IPS-11a (cell line): ENCODE measurements around the gene PNLIPRP2.

Source experiments
- H3K4me3 ChIP-seq: one replicate; pipeline ENCODE4 v1.5.1; 2013; ENCODE audit warnings: low read depth, low read length, control low read depth

Gene PNLIPRP2

GRCh38 chr10:116620423-116621400 is at the start of gene PNLIPRP2:
Gene PNLIPRP2, plus strand, starts transcription at chr10:116620953.
- no peak within 1 kb of the TSS for H3K4me3 ChIP-seq

GRCh38 chr10:116574797-116575196 is 46.0 kb upstream of the PNLIPRP2 start:
- H3K4me3 ChIP-seq = no peak overlapping the region

GRCh38 chr10:116587878-116588591 is 32.7 kb upstream of the PNLIPRP2 start:
- no peak overlapping the region for H3K4me3 ChIP-seq

- no peak overlapping the region for H3K4me3 ChIP-seq
Observed at GRCh38 chr10:116588995-116589394, 31.8 kb upstream of the PNLIPRP2 start.

DNA sequence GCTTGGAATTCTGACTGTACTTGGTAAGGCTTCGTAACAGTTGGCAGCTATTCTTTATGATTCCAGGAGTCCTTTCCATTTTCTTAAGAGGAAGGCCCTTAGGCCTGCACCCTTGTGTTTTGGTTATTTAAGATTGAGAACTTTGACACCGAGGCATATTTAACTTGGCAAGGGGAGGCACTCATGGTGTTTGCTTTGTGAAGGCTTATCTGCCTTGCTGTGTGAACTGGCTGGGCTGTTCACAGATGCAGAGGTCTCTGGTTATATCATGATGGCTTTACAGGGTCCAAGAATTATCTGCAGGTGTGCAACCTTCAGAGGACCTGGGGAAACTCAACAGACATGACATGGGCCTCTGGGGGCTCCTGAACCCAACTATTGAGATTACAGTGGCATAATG is 30.8 kb upstream of the PNLIPRP2 start:
- no peak overlapping the region for H3K4me3 ChIP-seq

- no peak within 1 kb of the TSS for H3K4me3 ChIP-seq
Observed at GRCh38 chr10:116590590-116591444, 29.9 kb upstream of the PNLIPRP2 start, which contains the start of gene PNLIPRP1. Gene PNLIPRP1, plus strand, starts transcription at chr10:116590959. Its CDS starts 171 bp downstream, at chr10:116591130.

GRCh38 chr10:116593139-116593740 is 27.5 kb upstream of the PNLIPRP2 start:
- no peak overlapping the region for H3K4me3 ChIP-seq

- no peak overlapping the region for H3K4me3 ChIP-seq
Observed at GRCh38 chr10:116594525-116595035, 26.2 kb upstream of the PNLIPRP2 start.

DNA sequence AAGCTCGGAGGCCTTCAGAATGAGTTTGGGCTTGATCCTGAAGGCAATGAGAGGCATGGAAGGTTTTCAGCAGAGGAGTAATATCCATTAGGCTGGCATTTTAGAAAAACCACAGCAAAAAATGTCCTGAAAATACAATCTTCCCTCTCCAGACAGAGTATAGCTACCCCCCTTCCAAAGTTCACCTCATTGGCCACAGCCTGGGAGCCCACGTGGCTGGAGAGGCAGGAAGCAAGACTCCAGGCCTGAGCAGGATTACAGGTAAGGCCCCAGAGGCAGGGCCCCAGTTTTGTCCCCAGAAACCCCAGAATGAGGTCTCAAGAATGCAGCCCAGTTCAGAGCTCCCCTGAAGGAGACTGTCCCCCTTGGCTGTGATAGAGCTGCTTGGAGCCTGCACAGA is 24.7 kb upstream of the PNLIPRP2 start:
- no peak overlapping the region for H3K4me3 ChIP-seq

DNA sequence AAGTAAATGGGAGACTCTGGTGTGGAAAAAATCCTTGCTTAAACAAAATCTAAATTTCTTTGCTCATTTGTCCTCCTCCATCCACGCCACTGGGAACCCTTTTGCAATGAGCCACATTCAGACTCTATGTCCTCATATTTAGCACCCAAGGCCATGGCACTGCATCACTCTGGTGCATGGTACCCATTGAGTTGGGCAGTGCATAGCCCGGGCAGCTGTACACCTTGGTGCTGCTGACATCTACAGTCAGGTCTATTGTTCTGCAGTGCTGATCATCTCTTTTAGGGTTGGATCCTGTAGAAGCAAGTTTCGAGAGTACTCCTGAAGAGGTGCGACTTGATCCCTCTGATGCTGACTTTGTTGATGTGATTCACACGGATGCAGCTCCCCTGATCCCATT is 23.2 kb upstream of the PNLIPRP2 start:
- no peak overlapping the region for H3K4me3 ChIP-seq

GRCh38 chr10:116598329-116598728 is 22.4 kb upstream of the PNLIPRP2 start:
- no peak overlapping the region for H3K4me3 ChIP-seq

- H3K4me3 ChIP-seq = no peak overlapping the region
Observed at GRCh38 chr10:116599991-116600390, 20.8 kb upstream of the PNLIPRP2 start.

DNA sequence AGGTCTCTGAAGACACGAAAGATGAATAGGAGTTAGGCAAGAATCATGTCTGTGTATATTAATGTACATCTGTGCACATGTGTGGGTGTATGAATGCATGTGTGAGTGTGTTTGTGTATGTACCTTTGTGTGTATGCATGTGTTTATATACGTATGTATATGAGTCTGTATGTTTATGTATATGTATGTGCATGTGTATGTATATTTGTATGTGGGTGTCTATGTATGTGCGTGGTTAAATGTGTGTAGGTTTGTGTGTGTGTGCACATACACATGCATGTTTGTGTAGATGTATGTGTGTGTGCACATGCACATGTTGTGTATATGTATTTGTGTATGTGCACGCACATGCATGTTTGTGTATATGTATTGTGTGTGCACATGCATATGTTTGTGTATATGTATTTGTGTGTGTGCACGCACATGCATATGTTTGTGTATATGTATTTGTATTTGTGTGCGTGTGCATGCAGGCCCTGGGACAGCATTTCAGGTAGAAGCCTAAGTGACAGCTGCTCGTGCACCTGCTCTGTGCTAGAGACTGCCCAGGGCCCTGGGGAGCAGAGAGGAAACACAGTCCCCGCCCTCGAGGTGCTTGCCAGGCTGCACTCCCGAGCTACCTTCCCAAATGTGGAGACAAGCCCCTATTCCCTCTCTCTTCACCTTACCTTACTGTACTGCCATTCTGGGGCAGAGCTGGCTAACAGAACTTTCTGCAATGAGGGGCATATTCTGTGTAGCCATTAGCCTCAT is 17.9 kb upstream of the PNLIPRP2 start:
- H3K4me3 ChIP-seq = no peak overlapping the region

GRCh38 chr10:116606061-116606483 is 14.7 kb upstream of the PNLIPRP2 start:
- H3K4me3 ChIP-seq = no peak overlapping the region

DNA sequence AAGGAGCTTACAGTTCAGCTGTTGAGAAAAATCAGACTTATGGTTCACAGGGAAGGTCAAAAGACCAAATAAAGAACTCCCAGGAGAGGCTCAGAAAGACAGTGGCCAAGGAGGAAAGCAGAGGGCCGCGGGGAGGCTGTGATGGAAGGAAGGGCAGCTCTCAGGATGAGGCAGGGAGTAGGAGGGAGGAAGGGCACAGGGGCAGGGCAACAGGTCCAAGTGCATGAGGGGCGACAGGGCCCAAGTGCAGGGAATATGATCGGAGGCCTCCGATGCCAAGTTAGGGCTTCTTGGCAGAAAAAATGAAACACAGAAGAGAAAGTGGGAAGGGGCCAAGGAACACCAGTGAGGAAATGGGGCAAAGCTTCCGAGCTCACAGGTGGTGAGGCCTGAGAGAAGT is 13.4 kb upstream of the PNLIPRP2 start:
- H3K4me3 ChIP-seq = no peak overlapping the region

GRCh38 chr10:116608686-116609594 is 11.8 kb upstream of the PNLIPRP2 start:
- H3K4me3 ChIP-seq = peak overlapping the region; percentile 51

DNA sequence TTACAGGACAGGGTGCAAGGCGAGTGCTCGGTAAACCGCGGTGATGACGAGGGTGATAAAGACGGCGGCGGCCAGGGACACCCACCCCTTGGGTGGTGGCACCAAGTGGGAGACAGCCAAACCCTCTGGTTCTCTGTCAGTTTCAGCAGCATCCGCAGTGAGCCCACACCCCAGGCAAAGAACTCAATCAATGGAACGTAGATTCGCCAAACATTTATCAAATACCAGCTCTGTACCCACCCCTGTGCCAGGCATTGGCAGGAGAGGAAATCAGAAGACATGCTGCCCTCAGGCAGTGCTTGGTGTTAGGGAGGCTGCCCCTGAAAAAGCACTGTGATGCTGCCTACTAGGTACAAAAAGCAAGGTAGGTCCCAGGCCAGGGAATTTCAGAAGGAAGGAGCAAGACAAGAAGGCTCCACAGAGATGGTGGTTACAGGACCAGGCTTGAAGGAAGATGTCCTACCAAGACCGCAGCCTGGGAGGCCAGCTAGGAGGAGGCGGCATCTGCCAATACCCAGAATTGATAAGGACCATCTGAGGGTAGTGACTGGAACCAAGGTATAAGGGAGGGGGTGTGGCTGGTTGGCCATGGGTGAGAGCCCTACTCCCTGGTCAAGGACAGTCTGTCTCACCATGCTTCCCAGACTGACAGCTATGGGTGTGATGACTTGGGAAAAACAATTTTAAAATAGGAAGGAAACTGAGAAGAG is 10.2 kb upstream of the PNLIPRP2 start:
- H3K4me3 ChIP-seq = no peak overlapping the region

DNA sequence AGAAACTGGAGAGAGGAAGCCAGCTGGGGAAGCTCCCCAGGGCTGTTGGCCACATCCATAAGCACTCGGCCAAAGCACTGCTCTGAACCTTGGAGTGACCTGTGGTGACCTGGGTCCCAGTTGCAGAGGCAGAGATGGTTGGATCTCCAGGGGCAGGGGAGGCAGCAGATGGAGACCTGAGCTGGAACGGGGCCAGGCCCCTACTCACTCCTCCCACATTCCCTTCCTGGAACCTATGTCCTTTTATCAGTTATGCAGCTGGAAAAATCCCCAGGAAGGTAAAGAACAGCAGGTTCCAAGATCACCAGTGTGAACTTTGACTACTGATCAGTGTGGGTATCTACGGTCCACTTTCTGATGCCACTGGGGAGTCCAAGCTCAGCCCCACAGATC is 9.6 kb upstream of the PNLIPRP2 start:
- no peak overlapping the region for H3K4me3 ChIP-seq
